K562 (cell line): ENCODE data around the gene OR2S2. TPM values are rescaled to one million over a fixed set of nuclear protein-coding genes. Genes with fewer than 3 reads are reported as not detected.

Experiments
- ATAC-seq: fragments of 200-7000 bp; cut with Tn5 transposase; 3 replicates; pipeline ENCODE4 v1.9.1; 2020; ENCODE audit warnings: moderate library complexity
- BruUV-seq: library from RNA; stranded (reverse); fragments of 400-500 nt; replicated peaks from 2 replicates; lab custom pipeline; 2021; lab: Mats Ljungman, UMichigan
- CTCF ChIA-PET: fragments of 300-600 bp; formaldehyde crosslinking; extraction: SDS; loops from one replicate; lab custom pipeline; 2021; ENCODE audit warnings: low intra/inter-chr PET ratio; lab: Yijun Ruan, JAX
- POLR2A ChIA-PET: fragments of 300-600, 350-650 bp; sonication (Branson Sonifier 250); formaldehyde crosslinking; extraction: SDS; loops from one replicate; lab custom pipeline; 2021; ENCODE audit warnings: antibody characterized with exemption, inconsistent platforms; lab: Yijun Ruan, JAX
- DNase-seq, 4 experiments: peaks; one replicate each; pipeline versions ENCODE4 v3.0.0 to v3.0.0-alpha.2; 2011 to 2018; ENCODE audit warnings: low spot score in 3 of 4, mixed read lengths in 3 of 4; ENCODE audit errors: extremely low read depth in 1 of 4
- FAIRE-seq: peaks from 2 replicates; lab custom pipeline; 2011; peaks lifted over from hg19 to GRCh38; lab: Jason Lieb, UNC
- H2AFZ ChIP-seq: 2 replicates; pipeline ENCODE4 v1.6.0; 2011; ENCODE audit warnings: low read depth, low read length, control low read depth, inconsistent platforms
- H3K27ac ChIP-seq: fragments of 200-600 bp; 3 replicates; pipeline ENCODE4 v1.8.0; 2011; ENCODE audit warnings: low read depth, mild to moderate bottlenecking, control low read depth, inconsistent platforms, low read length, moderate library complexity, mixed read lengths; ENCODE audit errors: extremely low read depth
- H3K27me3 ChIP-seq, 2 experiments: fragments of 300-600 bp in 1 of 2; 2 replicates in 1 of 2; 3 replicates in 1 of 2; pipeline versions ENCODE4 v1.6.0 to v1.8.0; 2011; ENCODE audit warnings: inconsistent platforms in 2 of 2, low read length in 2 of 2, mild to moderate bottlenecking in 1 of 2, mixed read lengths in 1 of 2, moderate library complexity in 1 of 2; ENCODE audit not compliant: control insufficient read depth in 2 of 2, insufficient read depth in 2 of 2
- H3K36me3 ChIP-seq: fragments of 300-600 bp; 3 replicates; pipeline ENCODE4 v1.8.0; 2011; ENCODE audit warnings: mild to moderate bottlenecking, low read length, inconsistent platforms; ENCODE audit not compliant: control insufficient read depth, insufficient read depth
- H3K4me1 ChIP-seq, 2 experiments: fragments of 200-600 bp in 1 of 2; replicated peaks in 1 of 2; 2 replicates in 1 of 2; 3 replicates in 1 of 2; pipeline versions ENCODE4 v1.5.1 to v1.8.0; 2011; ENCODE audit warnings: inconsistent platforms in 2 of 2, low read length in 2 of 2, mild to moderate bottlenecking in 1 of 2, mixed read lengths in 1 of 2, moderate library complexity in 1 of 2; ENCODE audit not compliant: control insufficient read depth in 2 of 2, insufficient read depth in 2 of 2
- H3K4me2 ChIP-seq: 2 replicates; pipeline ENCODE4 v1.6.1; 2011; ENCODE audit warnings: low read length, control low read depth, inconsistent platforms, mixed read lengths; ENCODE audit not compliant: insufficient read depth
- H3K4me3 ChIP-seq: fragments of 200-600 bp; sonication (generic), shearing (Covaris generic); 2 replicates; pipeline ENCODE4 v1.5.1; 2016; ENCODE audit warnings: control low read depth, inconsistent platforms
- H3K79me2 ChIP-seq: fragments of 200-600 bp; 3 replicates; pipeline ENCODE4 v1.8.0; 2011; ENCODE audit warnings: low read length, inconsistent platforms; ENCODE audit not compliant: control insufficient read depth, insufficient read depth
- H3K9ac ChIP-seq, 2 experiments: 2 replicates each; pipeline versions ENCODE4 v1.6.0 to v1.6.1; 2011; ENCODE audit warnings: low read depth in 2 of 2, low read length in 2 of 2, control low read depth in 1 of 2, inconsistent platforms in 1 of 2, mild to moderate bottlenecking in 1 of 2, mixed read lengths in 1 of 2; ENCODE audit not compliant: insufficient read depth in 1 of 2
- H3K9me1 ChIP-seq: one replicate; pipeline ENCODE4 v1.6.0; 2011; ENCODE audit warnings: inconsistent platforms, mild to moderate bottlenecking, low read length, moderate library complexity; ENCODE audit not compliant: control insufficient read depth, insufficient read depth
- H3K9me3 ChIP-seq: replicated peaks from 2 replicates; pipeline ENCODE4 v1.5.1; 2011; ENCODE audit warnings: low read depth, low read length, inconsistent platforms; ENCODE audit not compliant: control insufficient read depth, insufficient read depth
- H4K20me1 ChIP-seq: replicated peaks from 2 replicates; pipeline ENCODE4 v1.6.1; 2011; ENCODE audit warnings: low read length, inconsistent platforms, mixed read lengths; ENCODE audit not compliant: control insufficient read depth, insufficient read depth
- ATF7 ChIP-seq: fragments of 450-650 bp; IDR thresholded peaks from 2 replicates; pipeline ENCODE4 v1.7.1; 2014; ENCODE audit warnings: mild to moderate bottlenecking, moderate library complexity
- CBFB ChIP-seq: sonication (generic); formaldehyde crosslinking; IDR thresholded peaks from 2 replicates; pipeline ENCODE4 v1.4.0; 2020; ENCODE audit warnings: mild to moderate bottlenecking, missing genetic modification reagents
- HNRNPUL1 ChIP-seq: fragments of 200-400 bp; formaldehyde crosslinking; IDR thresholded peaks from 2 replicates; pipeline ENCODE4 v1.6.1; 2017; ENCODE audit warnings: low read length
- JUNB ChIP-seq: fragments of 450-650 bp; formaldehyde crosslinking; conservative IDR thresholded peaks from 2 replicates; pipeline ENCODE4 v1.4.0; 2020; ENCODE audit warnings: mild to moderate bottlenecking
- KDM1A ChIP-seq, 2 experiments: fragments of 450-650 bp; IDR thresholded peaks; 2 replicates each; pipeline ENCODE4 v1.6.1; 2016; ENCODE audit warnings: mild to moderate bottlenecking in 2 of 2
- SNAPC5 ChIP-seq: fragments of 250-450 bp; sonication (Bioruptor Pico); IDR thresholded peaks from 2 replicates; pipeline ENCODE4 v1.8.0; 2021; ENCODE audit warnings: moderate library complexity, mild to moderate bottlenecking, inconsistent platforms
- ZNF174 ChIP-seq: fragments of 250-450 bp; sonication (Bioruptor Pico); IDR thresholded peaks from 2 replicates; pipeline ENCODE4 v1.4.0; 2020; ENCODE audit warnings: mild to moderate bottlenecking
- ZNF507 ChIP-seq: conservative IDR thresholded peaks from 2 replicates; pipeline ENCODE4 v1.6.1; 2017; ENCODE audit warnings: missing genetic modification characterization, missing compliant biosample characterization
- ZNF644 ChIP-seq: fragments of 200-800 bp; sonication (Bioruptor generic); IDR thresholded peaks from 2 replicates; pipeline ENCODE4 v1.6.1; 2016; ENCODE audit warnings: low read depth, missing genetic modification characterization, missing compliant biosample characterization
- ZNF699 ChIP-seq: fragments of 250-450 bp; sonication (Bioruptor Pico); IDR thresholded peaks from 2 replicates; pipeline ENCODE4 v1.8.0; 2021; ENCODE audit warnings: mild to moderate bottlenecking, moderate library complexity; ENCODE audit not compliant: insufficient replicate concordance
- ZNF778 ChIP-seq: fragments of 450-650 bp; formaldehyde crosslinking; IDR thresholded peaks from 2 replicates; pipeline ENCODE4 v1.4.0; 2020; ENCODE audit warnings: mild to moderate bottlenecking, moderate library complexity
- whole genome bisulfite sequencing: fragments of 100-300 bp; shearing (Covaris generic); methylation state at CpG from one replicate; pipeline ENCODE4 v1.1.6; 2016; ENCODE audit warnings: low coverage, mixed read lengths; ENCODE audit not compliant: insufficient coverage; ENCODE audit errors: missing lambda C conversion rate; 5-methylcytosine and 5-hydroxymethylcytosine counted together
- in situ Hi-C: fragments of 300-500 bp; cut with MboI; formaldehyde crosslinking; loops from 4 replicates; pipeline ENCODE4 v1.15.0; 2018; ENCODE audit warnings: inconsistent platforms, mixed read lengths
- intact Hi-C: fragments of 100-400 bp; cut with micrococcal nuclease; formaldehyde crosslinking; loops from 2 replicates; pipeline ENCODE4 v1.14.2; 2022
- polyA plus RNA-seq, 8 experiments: library from polyadenylated mRNA; depleted of rRNA in 4 of 8; stranded (reverse) in 5 of 8; unstranded in 3 of 8; fragments of >200 nt; fragmentation: Nextera tagmentation in 2 of 8; fragmentation: Illumina TruSeq in 1 of 8; extraction: Ambion mirVana in 2 of 8; extraction: Trizol in 1 of 8; gene quantifications; 2 replicates each; pipeline versions ENCODE4 v1.2.1 to v1.2.3, GENCODE V29; 2011 to 2014; ENCODE audit warnings: inconsistent platforms in 1 of 8, missing spikeins in 1 of 8
- total RNA-seq, 7 experiments: library from RNA; depleted of rRNA in 6 of 7; stranded (reverse); fragments of >200 nt in 6 of 7; fragmentation: Illumina TruSeq in 2 of 7; extraction: Trizol in 2 of 7; gene quantifications; 2 replicates each; pipeline versions ENCODE4 v1.2.1 to v1.2.3, GENCODE V29; 2011 to 2021; ENCODE audit warnings: low replicate concordance in 1 of 7
- TF ChIP-seq, protein P1 (sequence below), 2 experiments: fragments of 150-350 bp in 1 of 2; IDR thresholded peaks; 2 replicates each; pipeline ENCODE4 v1.6.1; 2012 to 2016; ENCODE audit warnings: low read depth in 2 of 2, low read length in 2 of 2, mild to moderate bottlenecking in 1 of 2, moderate library complexity in 1 of 2
- TF ChIP-seq, protein P2 (sequence below): sonication (generic); formaldehyde crosslinking; IDR thresholded peaks from 2 replicates; pipeline ENCODE4 v1.8.0; 2022; ENCODE audit warnings: mild to moderate bottlenecking, low read depth, missing genetic modification reagents

The OR2S2 gene
- total and polyA plus RNA-seq, 9 of the 15 experiments (the other 6 are each of a cell fraction or from before 2014, with no cell fraction given) = not detected

GRCh38 chr9:35974800-35975199 lies 16.8 kb upstream of the OR2S2 start (continued):
- TF ChIP-seq JUNB = no peak
- TF ChIP-seq SNAPC5 (CRISPR knock-in tag) = no peak

- no peaks in the 10 kb centered on the region for H3K9me1 ChIP-seq
- peaks cover 0 to 5% of the 10 kb centered on the region in 2 experiments; a peak in 1 of 5 replicates for H3K4me1 ChIP-seq
- no peak overlapping the region for H3K4me3 ChIP-seq
- BruUV-seq = no TSS peak
- peaks cover 0 to 7% of the 10 kb centered on the region in 2 experiments; a peak in 1 of 5 replicates for H3K27me3 ChIP-seq
- ChIA-PET POLR2A (no interaction called here), CTCF (no interaction called here)
- H2AFZ ChIP-seq = no peak overlapping the region
- no peaks in the 10 kb centered on the region for H4K20me1 ChIP-seq
- ATAC-seq (peak; percentile 49; the same call in 2 of the 3 replicates), DNase-seq (no peak), FAIRE-seq (no peak)
- H3K27ac ChIP-seq = no peak overlapping the region
- H3K4me2 ChIP-seq = no peak overlapping the region
- 6% methylated on average over 13 of the region's 35 CpGs for WGBS
- H3K36me3 ChIP-seq = no peaks in the 10 kb centered on the region
- H3K9ac ChIP-seq = no peak overlapping the region
- H3K79me2 ChIP-seq = no peaks in the 10 kb centered on the region
- intact Hi-C loops (no loop called here), in situ Hi-C loops (no loop called here)
- H3K9me3 ChIP-seq = 0 out of 2 replicates have a peak, but pooled peaks cover 2% of the 10 kb centered on the region
- no peak for TF ChIP-seq ZNF174
- no peak for TF ChIP-seq KDM1A (IDR thresholded peaks at IDR 0.05)
- no peak for TF ChIP-seq CBFB (CRISPR knock-in tag)
- no peak for TF ChIP-seq ATF7
- TF ChIP-seq HNRNPUL1 = no peak
- no peak for TF ChIP-seq ZNF507
- TF ChIP-seq, protein P1, sequence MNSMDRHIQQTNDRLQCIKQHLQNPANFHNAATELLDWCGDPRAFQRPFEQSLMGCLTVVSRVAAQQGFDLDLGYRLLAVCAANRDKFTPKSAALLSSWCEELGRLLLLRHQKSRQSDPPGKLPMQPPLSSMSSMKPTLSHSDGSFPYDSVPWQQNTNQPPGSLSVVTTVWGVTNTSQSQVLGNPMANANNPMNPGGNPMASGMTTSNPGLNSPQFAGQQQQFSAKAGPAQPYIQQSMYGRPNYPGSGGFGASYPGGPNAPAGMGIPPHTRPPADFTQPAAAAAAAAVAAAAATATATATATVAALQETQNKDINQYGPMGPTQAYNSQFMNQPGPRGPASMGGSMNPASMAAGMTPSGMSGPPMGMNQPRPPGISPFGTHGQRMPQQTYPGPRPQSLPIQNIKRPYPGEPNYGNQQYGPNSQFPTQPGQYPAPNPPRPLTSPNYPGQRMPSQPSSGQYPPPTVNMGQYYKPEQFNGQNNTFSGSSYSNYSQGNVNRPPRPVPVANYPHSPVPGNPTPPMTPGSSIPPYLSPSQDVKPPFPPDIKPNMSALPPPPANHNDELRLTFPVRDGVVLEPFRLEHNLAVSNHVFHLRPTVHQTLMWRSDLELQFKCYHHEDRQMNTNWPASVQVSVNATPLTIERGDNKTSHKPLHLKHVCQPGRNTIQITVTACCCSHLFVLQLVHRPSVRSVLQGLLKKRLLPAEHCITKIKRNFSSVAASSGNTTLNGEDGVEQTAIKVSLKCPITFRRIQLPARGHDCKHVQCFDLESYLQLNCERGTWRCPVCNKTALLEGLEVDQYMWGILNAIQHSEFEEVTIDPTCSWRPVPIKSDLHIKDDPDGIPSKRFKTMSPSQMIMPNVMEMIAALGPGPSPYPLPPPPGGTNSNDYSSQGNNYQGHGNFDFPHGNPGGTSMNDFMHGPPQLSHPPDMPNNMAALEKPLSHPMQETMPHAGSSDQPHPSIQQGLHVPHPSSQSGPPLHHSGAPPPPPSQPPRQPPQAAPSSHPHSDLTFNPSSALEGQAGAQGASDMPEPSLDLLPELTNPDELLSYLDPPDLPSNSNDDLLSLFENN (IDR thresholded peaks at IDR 0.05; ENCODE audit: low read depth in 2 of 2, low read length in 2 of 2) = no peak
- no peak for TF ChIP-seq ZNF778 (CRISPR knock-in tag)
- no peak for TF ChIP-seq ZNF699 (CRISPR knock-in tag)
- no peak for TF ChIP-seq ZNF644 (tag)
- TF ChIP-seq, protein P2, sequence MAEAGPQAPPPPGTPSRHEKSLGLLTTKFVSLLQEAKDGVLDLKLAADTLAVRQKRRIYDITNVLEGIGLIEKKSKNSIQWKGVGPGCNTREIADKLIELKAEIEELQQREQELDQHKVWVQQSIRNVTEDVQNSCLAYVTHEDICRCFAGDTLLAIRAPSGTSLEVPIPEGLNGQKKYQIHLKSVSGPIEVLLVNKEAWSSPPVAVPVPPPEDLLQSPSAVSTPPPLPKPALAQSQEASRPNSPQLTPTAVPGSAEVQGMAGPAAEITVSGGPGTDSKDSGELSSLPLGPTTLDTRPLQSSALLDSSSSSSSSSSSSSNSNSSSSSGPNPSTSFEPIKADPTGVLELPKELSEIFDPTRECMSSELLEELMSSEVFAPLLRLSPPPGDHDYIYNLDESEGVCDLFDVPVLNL (CRISPR knock-in tag) = no peak
Observed at GRCh38 chr9:35972093-35972492, 14.1 kb upstream of the OR2S2 start.
